PFSK-1 (cell line): ENCODE data around the gene NEURL4.

Experiments
- POLR2AphosphoS5 ChIP-seq: IDR thresholded peaks from 2 replicates; pipeline ENCODE4 v1.6.1; 2012; ENCODE audit warnings: low read depth, mild to moderate bottlenecking, control low read depth, low read length, moderate library complexity
- REST ChIP-seq, 2 experiments: IDR thresholded peaks; 2 replicates each; pipeline versions ENCODE4 v1.6.1 to v1.8.0; 2011 to 2012; ENCODE audit warnings: low read depth in 2 of 2, low read length in 2 of 2, control low read depth in 1 of 2, inconsistent platforms in 1 of 2, mild to moderate bottlenecking in 1 of 2, moderate library complexity in 1 of 2; ENCODE audit not compliant: insufficient read depth in 1 of 2
- SIN3A ChIP-seq: IDR thresholded peaks from 2 replicates; pipeline ENCODE4 v1.6.1; 2012; ENCODE audit warnings: mild to moderate bottlenecking, low read length, moderate library complexity, borderline replicate concordance; ENCODE audit not compliant: insufficient read depth
- TAF1 ChIP-seq: IDR thresholded peaks from 2 replicates; pipeline ENCODE4 v1.6.1; 2012; ENCODE audit warnings: low read length, control low read depth, borderline replicate concordance; ENCODE audit not compliant: insufficient read depth

- TF ChIP-seq POLR2AphosphoS5 (no peak), TAF1 (no peak), REST (IDR thresholded peaks at IDR 0.05; ENCODE audit: insufficient read depth in 1 of 2, low read depth in 2 of 2, low read length in 2 of 2) (no peak), SIN3A (no peak)
Observed at GRCh38 chr17:7283471-7284216, 45.5 kb downstream of the NEURL4 start.
